Measurements from ENCODE around the gene RMND1.

DNA sequence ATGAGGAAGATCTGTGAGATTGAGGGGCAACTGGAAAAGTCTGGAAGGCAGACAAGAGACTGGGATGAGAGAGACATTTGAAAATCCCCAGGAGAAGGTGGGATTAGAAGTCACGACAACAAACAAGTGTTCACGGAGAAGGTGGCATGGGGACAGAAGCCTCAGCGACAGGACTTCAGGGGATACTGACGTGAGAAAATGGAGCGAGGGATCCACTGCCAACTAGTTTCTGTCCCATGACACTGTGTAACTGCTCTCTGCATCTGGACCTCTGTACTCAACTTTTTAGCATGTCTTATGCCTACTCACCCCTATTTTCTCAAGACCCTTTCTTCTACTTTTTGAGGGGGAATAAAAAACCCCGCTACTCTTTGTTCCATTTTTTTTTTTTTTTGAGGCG is 42.2 kb downstream of the RMND1 start:
- TF ChIP-seq HDAC6 (IDR thresholded peaks at IDR 0.05; ENCODE audit: low read depth, low read length) = no peak
- TF ChIP-seq, protein P1, sequence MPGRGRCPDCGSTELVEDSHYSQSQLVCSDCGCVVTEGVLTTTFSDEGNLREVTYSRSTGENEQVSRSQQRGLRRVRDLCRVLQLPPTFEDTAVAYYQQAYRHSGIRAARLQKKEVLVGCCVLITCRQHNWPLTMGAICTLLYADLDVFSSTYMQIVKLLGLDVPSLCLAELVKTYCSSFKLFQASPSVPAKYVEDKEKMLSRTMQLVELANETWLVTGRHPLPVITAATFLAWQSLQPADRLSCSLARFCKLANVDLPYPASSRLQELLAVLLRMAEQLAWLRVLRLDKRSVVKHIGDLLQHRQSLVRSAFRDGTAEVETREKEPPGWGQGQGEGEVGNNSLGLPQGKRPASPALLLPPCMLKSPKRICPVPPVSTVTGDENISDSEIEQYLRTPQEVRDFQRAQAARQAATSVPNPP (IDR thresholded peaks at IDR 0.05; ENCODE audit: borderline replicate concordance, insufficient read depth, insufficient read length) = no peak
- TF ChIP-seq SPI1 (IDR thresholded peaks at IDR 0.05; ENCODE audit: borderline replicate concordance, low read depth, low read length) = no peak
- no peak for TF ChIP-seq FOXM1 (IDR thresholded peaks at IDR 0.05; ENCODE audit: low read depth)
- TF ChIP-seq FOXM1 (CRISPR knock-in tag; IDR thresholded peaks at IDR 0.05; ENCODE audit: low read depth) = no peak
- TF ChIP-seq POLR2G (IDR thresholded peaks at IDR 0.05; ENCODE audit: low read depth, low read length) = no peak
- TF ChIP-seq YY1 (IDR thresholded peaks at IDR 0.05; ENCODE audit: borderline replicate concordance in 1 of 3, control insufficient read depth in 1 of 3, extremely low read depth in 1 of 3, insufficient read depth in 3 of 3, insufficient read length in 1 of 3, insufficient replicate concordance in 2 of 3, low read depth in 1 of 3, low read length in 2 of 3) = no peak

Data from K562 (cell line).